ENCODE data around the gene TTC29. TPM values are rescaled to one million over a fixed set of nuclear protein-coding genes. Genes with fewer than 3 reads are reported as not detected.

The TTC29 gene
- total and polyA plus RNA-seq, 2 experiments from 2014 or later, result 0.52 to 0.60 TPM

GRCh38 chr4:146975036-146975435 is 29.4 kb upstream of the TTC29 start (continued):
- TF ChIP-seq ZNF462 (CRISPR knock-in tag; IDR thresholded peaks at IDR 0.05) (no peak), ETS1 (IDR thresholded peaks at IDR 0.05) (no peak), EZH2 (IDR thresholded peaks at IDR 0.05; ENCODE audit: low read depth, unreplicated experiment) (no peak), JUNB (IDR thresholded peaks at IDR 0.05; ENCODE audit: unreplicated experiment) (no peak)
- TF ChIP-seq, protein P1, sequence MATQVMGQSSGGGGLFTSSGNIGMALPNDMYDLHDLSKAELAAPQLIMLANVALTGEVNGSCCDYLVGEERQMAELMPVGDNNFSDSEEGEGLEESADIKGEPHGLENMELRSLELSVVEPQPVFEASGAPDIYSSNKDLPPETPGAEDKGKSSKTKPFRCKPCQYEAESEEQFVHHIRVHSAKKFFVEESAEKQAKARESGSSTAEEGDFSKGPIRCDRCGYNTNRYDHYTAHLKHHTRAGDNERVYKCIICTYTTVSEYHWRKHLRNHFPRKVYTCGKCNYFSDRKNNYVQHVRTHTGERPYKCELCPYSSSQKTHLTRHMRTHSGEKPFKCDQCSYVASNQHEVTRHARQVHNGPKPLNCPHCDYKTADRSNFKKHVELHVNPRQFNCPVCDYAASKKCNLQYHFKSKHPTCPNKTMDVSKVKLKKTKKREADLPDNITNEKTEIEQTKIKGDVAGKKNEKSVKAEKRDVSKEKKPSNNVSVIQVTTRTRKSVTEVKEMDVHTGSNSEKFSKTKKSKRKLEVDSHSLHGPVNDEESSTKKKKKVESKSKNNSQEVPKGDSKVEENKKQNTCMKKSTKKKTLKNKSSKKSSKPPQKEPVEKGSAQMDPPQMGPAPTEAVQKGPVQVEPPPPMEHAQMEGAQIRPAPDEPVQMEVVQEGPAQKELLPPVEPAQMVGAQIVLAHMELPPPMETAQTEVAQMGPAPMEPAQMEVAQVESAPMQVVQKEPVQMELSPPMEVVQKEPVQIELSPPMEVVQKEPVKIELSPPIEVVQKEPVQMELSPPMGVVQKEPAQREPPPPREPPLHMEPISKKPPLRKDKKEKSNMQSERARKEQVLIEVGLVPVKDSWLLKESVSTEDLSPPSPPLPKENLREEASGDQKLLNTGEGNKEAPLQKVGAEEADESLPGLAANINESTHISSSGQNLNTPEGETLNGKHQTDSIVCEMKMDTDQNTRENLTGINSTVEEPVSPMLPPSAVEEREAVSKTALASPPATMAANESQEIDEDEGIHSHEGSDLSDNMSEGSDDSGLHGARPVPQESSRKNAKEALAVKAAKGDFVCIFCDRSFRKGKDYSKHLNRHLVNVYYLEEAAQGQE (IDR thresholded peaks at IDR 0.05; ENCODE audit: unreplicated experiment), result no peak

All from GM23338 (cell line).